Natural killer cell treated with Interleukin-12 subunit alpha and Interleukin-12 subunit beta and Interleukin-15 and Interleukin-18, amount 100 ng/mL, for 72 hours (primary cell): ENCODE data around the gene HTR3B. TPM values are rescaled to one million over a fixed set of nuclear protein-coding genes. Genes with fewer than 3 reads are reported as not detected.

ENCODE experiments used
- ATAC-seq, 2 donors: fragments of 150-1000 bp; cut with Tn5 transposase in 1 of 2; sonication (Bioruptor Pico), chemical (Tn5 transposase) in 1 of 2; 2 replicates each; pipeline ENCODE4 v1.10.0; 2021
- DNase-seq: peaks from one replicate; pipeline ENCODE4 v3.0.0; 2022; ENCODE audit warnings: low spot score
- H3K27ac Mint-ChIP-seq, 2 donors: 1 replicate in 1 of 2; 2 replicates in 1 of 2; pipeline ENCODE4 v1.8.0; 2022; ENCODE audit warnings: mixed read lengths in 2 of 2, mild to moderate bottlenecking in 1 of 2, moderate library complexity in 1 of 2
- H3K27me3 Mint-ChIP-seq, 2 donors: 1 replicate in 1 of 2; 2 replicates in 1 of 2; pipeline ENCODE4 v1.8.0; 2022; ENCODE audit warnings: mixed read lengths in 2 of 2
- H3K36me3 Mint-ChIP-seq: one replicate; pipeline ENCODE4 v1.8.0; 2022; ENCODE audit warnings: mixed read lengths
- H3K4me1 Mint-ChIP-seq, 2 donors: 1 replicate in 1 of 2; 2 replicates in 1 of 2; pipeline ENCODE4 v1.8.0; 2022; ENCODE audit warnings: low read depth in 2 of 2, mixed read lengths in 2 of 2, mild to moderate bottlenecking in 1 of 2
- H3K4me3 Mint-ChIP-seq: one replicate; pipeline ENCODE4 v1.8.0; 2022; ENCODE audit warnings: mixed read lengths
- H3K9me3 Mint-ChIP-seq: 2 replicates; pipeline ENCODE4 v1.8.0; 2022; ENCODE audit warnings: mixed read lengths
- total RNA-seq, 2 donors: library from RNA; stranded (reverse); gene quantifications; one replicate each; pipeline ENCODE4 v1.2.3, GENCODE V29; 2022

HTR3B gene, protein sequence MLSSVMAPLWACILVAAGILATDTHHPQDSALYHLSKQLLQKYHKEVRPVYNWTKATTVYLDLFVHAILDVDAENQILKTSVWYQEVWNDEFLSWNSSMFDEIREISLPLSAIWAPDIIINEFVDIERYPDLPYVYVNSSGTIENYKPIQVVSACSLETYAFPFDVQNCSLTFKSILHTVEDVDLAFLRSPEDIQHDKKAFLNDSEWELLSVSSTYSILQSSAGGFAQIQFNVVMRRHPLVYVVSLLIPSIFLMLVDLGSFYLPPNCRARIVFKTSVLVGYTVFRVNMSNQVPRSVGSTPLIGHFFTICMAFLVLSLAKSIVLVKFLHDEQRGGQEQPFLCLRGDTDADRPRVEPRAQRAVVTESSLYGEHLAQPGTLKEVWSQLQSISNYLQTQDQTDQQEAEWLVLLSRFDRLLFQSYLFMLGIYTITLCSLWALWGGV
- total RNA-seq = not detected

DNA sequence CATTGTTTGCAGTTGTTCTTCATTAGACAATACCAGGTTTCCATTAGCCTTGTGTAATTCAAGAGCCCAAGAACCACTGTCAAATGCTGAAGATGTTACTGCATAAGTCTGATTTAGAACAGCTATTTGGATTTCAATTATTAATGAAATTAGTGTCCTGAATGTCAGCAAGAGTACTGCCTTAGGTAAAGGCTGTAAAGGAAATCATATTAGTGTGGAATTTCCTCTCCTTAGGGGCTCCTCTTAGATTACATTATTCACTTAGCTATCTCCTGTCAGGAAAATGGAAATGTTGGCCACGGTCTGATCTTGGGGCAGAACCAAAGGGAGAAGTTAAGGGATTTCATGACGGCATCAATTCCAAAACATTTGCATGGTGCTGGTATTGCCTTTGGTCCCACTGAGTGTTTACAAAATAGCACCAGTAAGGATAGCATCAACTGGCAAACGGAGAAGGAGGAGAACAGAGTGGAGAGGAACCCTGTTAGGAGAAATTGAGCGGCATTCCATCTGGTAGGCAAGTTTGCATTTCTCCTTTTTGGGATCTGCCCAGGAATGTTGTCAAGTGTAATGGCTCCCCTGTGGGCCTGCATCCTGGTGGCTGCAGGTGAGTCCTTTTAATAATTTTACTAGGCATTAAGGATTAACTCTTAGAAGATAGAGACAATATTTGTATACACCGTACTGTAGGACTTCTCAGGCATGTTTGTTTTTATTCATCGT is at the start of gene HTR3B:
HTR3B (plus strand) TSS at position 418 of the 723 bp plus-strand sequence; CDS start at position 556, 138 bp downstream.
- no peaks in the 10 kb centered on the region for H3K36me3 Mint-ChIP-seq
- H3K4me3 Mint-ChIP-seq = no peak within 1 kb of the TSS
- no peaks in the 10 kb centered on the region for H3K9me3 Mint-ChIP-seq
- no peak within 1 kb of the TSS for H3K27ac Mint-ChIP-seq
- H3K27me3 Mint-ChIP-seq = peaks cover 15 to 17% of the 10 kb centered on the region in 2 donors
- peaks cover 0 to 10% of the 10 kb centered on the region in 2 donors for H3K4me1 Mint-ChIP-seq
- DNase-seq (no peak), ATAC-seq (no peak)

DNA sequence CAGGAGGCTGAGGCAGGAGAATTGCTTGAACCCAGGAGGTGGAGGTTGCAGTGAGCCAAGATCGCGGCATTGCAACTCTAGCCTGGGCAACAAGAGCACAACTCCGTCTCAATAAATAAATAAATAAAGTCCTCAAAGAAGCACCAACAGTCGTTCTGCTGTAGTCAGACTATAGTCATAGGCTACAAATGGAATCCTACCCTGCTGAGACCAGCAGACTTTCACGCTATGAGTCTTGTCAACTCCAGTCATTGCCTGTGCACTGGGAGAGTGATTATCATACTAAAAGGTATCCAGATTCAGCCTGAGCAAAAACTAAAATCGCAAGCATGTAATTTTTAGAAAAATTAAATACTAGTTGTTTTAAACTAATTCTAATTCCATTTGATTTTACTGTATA is 48.8 kb upstream of the HTR3B start:
- Mint-ChIP-seq H3K27me3 (no peaks in the 10 kb centered on the region), H3K4me3 (no peak overlapping the region), H3K9me3 (no peaks in the 10 kb centered on the region), H3K36me3 (peaks cover 6% of the 10 kb centered on the region), H3K27ac (no peak overlapping the region), H3K4me1 (peaks cover 31 to 33% of the 10 kb centered on the region in 2 donors)
- DNase-seq (no peak), ATAC-seq (no peak)

DNA sequence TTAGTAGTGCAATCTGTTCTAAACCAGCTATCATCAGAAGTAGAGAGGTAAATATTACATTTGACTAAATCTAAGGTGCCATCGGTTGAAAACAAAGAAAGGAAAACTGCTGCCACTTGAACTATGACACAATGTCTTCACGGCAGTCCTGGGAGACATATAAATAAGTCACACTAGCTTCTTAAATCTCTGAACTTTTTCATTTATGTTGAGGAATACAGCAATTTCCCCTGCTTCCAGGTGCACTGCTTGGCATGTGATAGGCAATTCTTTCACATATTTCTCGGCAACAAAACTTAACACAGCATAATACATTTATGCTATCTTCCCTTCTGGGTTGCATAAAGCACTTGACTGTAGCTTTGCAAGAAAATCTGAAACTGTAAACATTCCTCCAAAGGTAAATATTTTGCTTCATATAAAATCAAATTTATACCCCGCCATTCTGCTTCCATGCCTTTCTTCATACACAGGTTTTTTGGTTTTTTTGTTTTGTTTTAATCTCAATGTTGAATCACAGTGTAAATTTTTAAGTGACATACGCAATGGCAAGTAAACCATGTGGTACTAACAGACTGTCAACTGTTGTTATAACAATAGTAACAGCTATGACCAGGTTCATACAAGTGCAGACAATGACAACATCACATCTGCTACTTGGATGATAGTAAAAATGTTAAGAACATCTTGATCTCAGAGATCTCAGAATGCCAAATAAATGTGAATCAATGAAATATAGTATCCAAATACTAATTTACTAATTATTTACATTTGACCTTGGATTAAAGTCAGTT is 47.4 kb upstream of the HTR3B start:
- DNase-seq = no peak
- peaks cover 40 to 41% of the 10 kb centered on the region in 2 donors for H3K4me1 Mint-ChIP-seq
- no peak for ATAC-seq
- no peaks in the 10 kb centered on the region for H3K36me3 Mint-ChIP-seq
- H3K27me3 Mint-ChIP-seq = no peaks in the 10 kb centered on the region
- H3K9me3 Mint-ChIP-seq = no peaks in the 10 kb centered on the region
- H3K27ac Mint-ChIP-seq = peak overlapping the region; percentile 87
- H3K4me3 Mint-ChIP-seq = no peak overlapping the region

DNA sequence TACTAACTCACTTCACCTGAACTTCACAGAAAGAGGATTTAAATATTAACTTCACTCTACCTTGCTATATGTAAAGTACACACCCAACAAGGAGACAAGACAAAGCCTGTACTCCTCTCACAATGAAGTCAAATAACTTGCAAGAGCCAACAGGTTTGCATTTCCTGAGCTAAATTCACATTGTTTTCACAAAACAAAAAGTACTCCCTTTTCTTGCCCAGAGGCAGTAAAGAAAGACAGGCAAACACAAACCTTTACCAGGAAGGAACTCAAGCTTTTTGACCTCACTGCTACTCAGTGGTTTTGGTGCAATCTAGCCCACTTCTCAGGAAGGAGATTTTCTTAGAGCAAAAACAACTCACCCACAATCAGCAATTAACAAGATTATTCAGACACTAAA is 44.9 kb upstream of the HTR3B start:
- Mint-ChIP-seq H3K27me3 (no peaks in the 10 kb centered on the region), H3K36me3 (peaks cover 7% of the 10 kb centered on the region), H3K4me1 (peaks cover 49 to 56% of the 10 kb centered on the region in 2 donors), H3K4me3 (peak overlapping the region; percentile 78), H3K9me3 (no peaks in the 10 kb centered on the region), H3K27ac (peak overlapping the region; percentile 87)
- DNase-seq (no peak), ATAC-seq (peak; percentile 69 to 70)

- ATAC-seq (peak; percentile 66 to 89), DNase-seq (no peak)
- peak overlapping the region; percentile 87 for H3K27ac Mint-ChIP-seq
- peaks cover 11% of the 10 kb centered on the region for H3K36me3 Mint-ChIP-seq
- no peaks in the 10 kb centered on the region for H3K27me3 Mint-ChIP-seq
- peak overlapping the region; percentile 67 for H3K4me3 Mint-ChIP-seq
- H3K4me1 Mint-ChIP-seq = peaks cover 62 to 75% of the 10 kb centered on the region in 2 donors
- no peaks in the 10 kb centered on the region for H3K9me3 Mint-ChIP-seq
Observed at GRCh38 chr11:113862435-113862834, 42.2 kb upstream of the HTR3B start.

GRCh38 chr11:113864410-113864809 is 40.2 kb upstream of the HTR3B start:
- Mint-ChIP-seq H3K27me3 (no peaks in the 10 kb centered on the region), H3K9me3 (no peaks in the 10 kb centered on the region), H3K4me3 (no peak overlapping the region), H3K27ac (peak overlapping the region; percentile 87 to 94), H3K36me3 (peaks cover 11% of the 10 kb centered on the region), H3K4me1 (peaks cover 66 to 82% of the 10 kb centered on the region in 2 donors)
- DNase-seq = no peak
- ATAC-seq = no peak

DNA sequence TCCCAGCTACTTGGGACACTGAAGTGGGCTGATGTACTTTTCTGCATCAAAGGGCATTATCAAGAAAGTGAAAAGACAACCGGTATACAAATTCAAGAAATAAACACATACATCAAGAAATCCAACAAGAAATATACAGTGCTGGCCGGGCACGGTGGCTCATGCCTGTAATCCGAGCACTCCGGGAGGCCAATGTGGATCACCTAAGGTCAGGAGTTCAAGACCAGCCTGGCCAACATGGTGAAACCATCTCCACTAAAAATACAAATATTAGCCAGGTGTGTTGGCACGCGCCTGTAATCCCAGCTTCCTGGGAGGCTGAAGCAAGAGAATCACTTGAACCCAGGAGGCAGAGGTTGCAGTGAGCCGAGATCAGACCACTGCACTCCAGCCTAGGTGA is 38.7 kb upstream of the HTR3B start:
- DNase-seq (no peak), ATAC-seq (no peak)
- Mint-ChIP-seq H3K27ac (peak overlapping the region; percentile 87 to 94), H3K9me3 (no peaks in the 10 kb centered on the region), H3K4me3 (peak overlapping the region; percentile 25), H3K4me1 (peaks cover 69 to 82% of the 10 kb centered on the region in 2 donors), H3K36me3 (peaks cover 12% of the 10 kb centered on the region), H3K27me3 (no peaks in the 10 kb centered on the region)

DNA sequence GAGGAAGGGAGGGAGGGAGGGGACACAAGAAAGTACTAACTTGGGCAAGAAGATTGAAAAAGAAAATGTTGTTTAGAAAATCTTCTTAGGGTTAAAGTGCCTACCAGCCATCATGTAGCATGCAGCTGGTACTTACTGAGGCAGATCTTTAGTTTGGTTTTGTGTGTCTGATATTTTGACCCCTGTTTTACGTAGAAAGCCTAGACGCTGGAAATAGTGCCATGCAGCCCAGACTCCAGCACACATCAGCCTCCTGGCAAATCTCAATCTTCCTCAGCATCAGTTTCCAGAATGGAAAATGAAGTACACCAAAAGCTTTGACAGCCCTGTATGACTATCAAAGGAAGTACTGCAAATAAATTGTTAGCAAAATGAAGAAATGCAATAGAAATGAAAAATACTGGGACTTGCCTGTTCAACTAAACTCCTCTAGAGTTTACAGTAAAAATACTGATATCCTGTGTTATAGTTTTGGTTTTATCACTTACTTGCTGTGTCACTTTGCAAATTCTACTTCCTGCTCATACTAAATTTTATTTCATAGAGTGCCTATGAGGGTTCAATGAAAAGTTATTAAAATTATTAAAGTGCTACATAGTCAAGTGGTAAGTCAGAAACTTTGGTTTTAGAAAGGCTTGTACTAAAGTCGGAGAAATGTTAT is 36.6 kb upstream of the HTR3B start:
- Mint-ChIP-seq H3K4me1 (peaks cover 76 to 84% of the 10 kb centered on the region in 2 donors), H3K4me3 (peak overlapping the region; percentile 84), H3K36me3 (peaks cover 8% of the 10 kb centered on the region), H3K27ac (peak overlapping the region; percentile 87 to 94), H3K27me3 (no peaks in the 10 kb centered on the region), H3K9me3 (no peaks in the 10 kb centered on the region)
- ATAC-seq = peak; percentile 61 to 74
- no peak for DNase-seq

- ATAC-seq = no peak
- Mint-ChIP-seq H3K4me3 (peak overlapping the region; percentile 98), H3K27ac (peak overlapping the region; percentile 83 to 87), H3K27me3 (no peaks in the 10 kb centered on the region), H3K9me3 (no peaks in the 10 kb centered on the region), H3K4me1 (peaks cover 72 to 79% of the 10 kb centered on the region in 2 donors), H3K36me3 (peaks cover 10% of the 10 kb centered on the region)
- DNase-seq = no peak
Observed at GRCh38 chr11:113871336-113871735, 33.3 kb upstream of the HTR3B start.

DNA sequence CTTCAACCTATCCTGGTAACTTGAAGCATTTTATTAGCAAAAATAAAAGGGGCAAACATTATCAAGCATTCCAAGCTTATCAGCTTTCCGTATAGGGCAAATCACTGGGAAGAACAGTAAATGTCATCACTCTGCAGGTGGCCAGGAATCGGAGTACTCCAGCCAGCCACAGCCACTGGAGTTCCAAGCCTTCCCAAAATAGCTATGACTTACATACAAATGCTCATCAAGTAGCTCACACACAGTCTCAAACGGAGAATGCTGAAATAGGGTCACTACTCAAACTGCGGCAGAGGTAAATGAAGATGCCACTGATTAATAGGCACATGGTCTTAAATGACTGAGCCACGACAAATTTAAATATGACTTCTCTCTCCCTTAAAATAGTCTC is 31.4 kb upstream of the HTR3B start:
- ATAC-seq (no peak), DNase-seq (no peak)
- H3K4me3 Mint-ChIP-seq = peak overlapping the region; percentile 98
- H3K9me3 Mint-ChIP-seq = no peaks in the 10 kb centered on the region
- peaks cover 69 to 70% of the 10 kb centered on the region in 2 donors for H3K4me1 Mint-ChIP-seq
- no peaks in the 10 kb centered on the region for H3K27me3 Mint-ChIP-seq
- peaks cover 10% of the 10 kb centered on the region for H3K36me3 Mint-ChIP-seq
- peak overlapping the region; percentile 83 to 87 for H3K27ac Mint-ChIP-seq

- peaks cover 10% of the 10 kb centered on the region for H3K36me3 Mint-ChIP-seq
- ATAC-seq (no peak), DNase-seq (no peak)
- H3K9me3 Mint-ChIP-seq = no peaks in the 10 kb centered on the region
- H3K4me3 Mint-ChIP-seq = peak overlapping the region; percentile 98
- H3K27ac Mint-ChIP-seq = peak overlapping the region; percentile 81 to 87
- H3K27me3 Mint-ChIP-seq = no peaks in the 10 kb centered on the region
- peaks cover 61 to 64% of the 10 kb centered on the region in 2 donors for H3K4me1 Mint-ChIP-seq
Observed at GRCh38 chr11:113874096-113874495, 30.5 kb upstream of the HTR3B start.

- DNase-seq = no peak
- Mint-ChIP-seq H3K27me3 (no peaks in the 10 kb centered on the region), H3K4me1 (peaks cover 56 to 60% of the 10 kb centered on the region in 2 donors), H3K4me3 (peak overlapping the region; percentile 98), H3K36me3 (peaks cover 10% of the 10 kb centered on the region), H3K27ac (peak overlapping the region; percentile 81 to 87), H3K9me3 (no peaks in the 10 kb centered on the region)
- ATAC-seq = no peak
Observed at GRCh38 chr11:113874581-113875233, 29.9 kb upstream of the HTR3B start.
